ENCODE data around the gene ATG10. TPM values are rescaled to one million over a fixed set of nuclear protein-coding genes. Genes with fewer than 3 reads are reported as not detected.

The ATG10 gene
- total and polyA plus RNA-seq, 2 of the 13 experiments (the other 11 are each of a cell fraction or from before 2014, with no cell fraction given), result 2.0 to 5.7 TPM

- no peak for TF ChIP-seq ZNF18 (CRISPR knock-in tag; IDR thresholded peaks at IDR 0.05; ENCODE audit: insufficient replicate concordance)
- peak; percentile 49; the same call in 1 of the 2 replicates for TF ChIP-seq CEBPG (CRISPR knock-in tag; IDR thresholded peaks at IDR 0.05)
- no peak for TF ChIP-seq REST (IDR thresholded peaks at IDR 0.05; ENCODE audit: borderline replicate concordance in 1 of 2, low read depth in 1 of 2, low read length in 2 of 2)
- no peak for TF ChIP-seq SP140L (CRISPR knock-in tag; IDR thresholded peaks at IDR 0.05; ENCODE audit: borderline replicate concordance)
Measured at GRCh38 chr5:82106207-82106606, 134.4 kb downstream of the ATG10 start (continued).

- no peak for FAIRE-seq
- H3K9ac ChIP-seq (ENCODE audit: insufficient read depth, low read depth, low read length), result no peak overlapping the region
- BruUV-seq (replicated peaks), result no TSS peak
- no peak overlapping the region for H3K4me3 ChIP-seq (replicated peaks in 1 of 3; ENCODE audit: insufficient read depth in 1 of 3, low read depth in 2 of 3, low read length in 3 of 3)
- CTCF ChIA-PET (ENCODE audit: low intra/inter-chr PET ratio, low total read pairs), result no interaction called here
- H3K27ac ChIP-seq (ENCODE audit: extremely low read length, insufficient read depth, low read length), result no peak overlapping the region
- no peaks in the 10 kb centered on the region for H3K9me3 ChIP-seq (ENCODE audit: low read length)
- H3K4me1 ChIP-seq (ENCODE audit: insufficient read depth, low read length), result peaks cover 9% of the 10 kb centered on the region
- TF ChIP-seq ISL2 (CRISPR knock-in tag; IDR thresholded peaks at IDR 0.05), result no peak
- no peak for TF ChIP-seq ZNF567 (CRISPR knock-in tag; IDR thresholded peaks at IDR 0.05; ENCODE audit: borderline replicate concordance)
- TF ChIP-seq RFX5 (IDR thresholded peaks at IDR 0.05; ENCODE audit: low read depth, low read length), result no peak
- TF ChIP-seq ZNF546 (CRISPR knock-in tag; conservative IDR thresholded peaks at IDR 0.05), result no peak
- TF ChIP-seq THAP11 (CRISPR knock-in tag; IDR thresholded peaks at IDR 0.05), result no peak
- TF ChIP-seq TP53 (CRISPR knock-in tag; conservative IDR thresholded peaks at IDR 0.05), result no peak
- TF ChIP-seq ZNF18 (CRISPR knock-in tag; IDR thresholded peaks at IDR 0.05; ENCODE audit: insufficient replicate concordance), result no peak
- TF ChIP-seq ZNF432 (CRISPR knock-in tag; IDR thresholded peaks at IDR 0.05; ENCODE audit: borderline replicate concordance), result no peak
- TF ChIP-seq ZNF891 (CRISPR knock-in tag; IDR thresholded peaks at IDR 0.05), result no peak
- no peak for TF ChIP-seq KLF15 (CRISPR knock-in tag; IDR thresholded peaks at IDR 0.05; ENCODE audit: borderline replicate concordance)
- TF ChIP-seq TFAP4 (IDR thresholded peaks at IDR 0.05; ENCODE audit: borderline replicate concordance, low read depth), result no peak
- TF ChIP-seq SOX13 (IDR thresholded peaks at IDR 0.05), result no peak
- no peak for TF ChIP-seq SOX13 (CRISPR knock-in tag; conservative IDR thresholded peaks at IDR 0.05 in 1 of 2, IDR thresholded peaks at IDR 0.05 in 1 of 2)
- TF ChIP-seq ZNF234 (CRISPR knock-in tag; conservative IDR thresholded peaks at IDR 0.05), result no peak
- no peaks in the 10 kb centered on the region for H4K20me1 ChIP-seq (ENCODE audit: insufficient read depth, low read length)
- H2AFZ ChIP-seq (ENCODE audit: low read length), result no peak overlapping the region
- H3K36me3 ChIP-seq (replicated peaks in 1 of 2; ENCODE audit: control insufficient read depth in 1 of 2, insufficient read depth in 2 of 2, low read length in 2 of 2), result no peaks in the 10 kb centered on the region
- WGBS (ENCODE audit: low lambda C conversion rate), result 71% methylated on average over 1 of the region's 1 CpG
- in situ Hi-C loops (cut with HindIII; ENCODE audit: extremely low pct_ligation_motif_present, low pct_unique_long_range_greater_than_20kb), result no loop called here
- no peaks in the 10 kb centered on the region for H3K79me2 ChIP-seq (ENCODE audit: insufficient read depth, low read length)
- POLR2A ChIA-PET, result no interaction called here
- no peaks in the 10 kb centered on the region for H3K27me3 ChIP-seq (ENCODE audit: control insufficient read depth in 1 of 2, insufficient read depth in 2 of 2, low read length in 2 of 2)
- no peak for ATAC-seq
- DNase-seq (ENCODE audit: low spot score), result no peak
- intact Hi-C loops (cut with micrococcal nuclease; ENCODE audit: unreplicated experiment), result loop anchor here (1.0 kb wide), 1 partner anchor 60 kb away; no protein-coding TSS in a partner anchor
- no peak overlapping the region for H3K4me2 ChIP-seq (ENCODE audit: low read depth, low read length)
Measured at GRCh38 chr5:82106756-82107155, 134.9 kb downstream of the ATG10 start.
